Measurements from ENCODE around the gene PCDH9. TPM values are rescaled to one million over a fixed set of nuclear protein-coding genes. Genes with fewer than 3 reads are reported as not detected.

The PCDH9 gene
- total and polyA plus RNA-seq, 2 of the 13 experiments (the other 11 are each of a cell fraction or from before 2014, with no cell fraction given), result 0.09 TPM; not detected in 1

- BruUV-seq (replicated peaks), result no TSS peak
- no peak for TF ChIP-seq NFIC (IDR thresholded peaks at IDR 0.05; ENCODE audit: low read length)
- TF ChIP-seq ARID2 (CRISPR knock-in tag; IDR thresholded peaks at IDR 0.05; ENCODE audit: borderline replicate concordance), result no peak
- no peak for TF ChIP-seq RARG (CRISPR knock-in tag; IDR thresholded peaks at IDR 0.05; ENCODE audit: low read depth)
- no peak for TF ChIP-seq BHLHE40 (IDR thresholded peaks at IDR 0.05; ENCODE audit: low read length)
- TF ChIP-seq, protein P1, sequence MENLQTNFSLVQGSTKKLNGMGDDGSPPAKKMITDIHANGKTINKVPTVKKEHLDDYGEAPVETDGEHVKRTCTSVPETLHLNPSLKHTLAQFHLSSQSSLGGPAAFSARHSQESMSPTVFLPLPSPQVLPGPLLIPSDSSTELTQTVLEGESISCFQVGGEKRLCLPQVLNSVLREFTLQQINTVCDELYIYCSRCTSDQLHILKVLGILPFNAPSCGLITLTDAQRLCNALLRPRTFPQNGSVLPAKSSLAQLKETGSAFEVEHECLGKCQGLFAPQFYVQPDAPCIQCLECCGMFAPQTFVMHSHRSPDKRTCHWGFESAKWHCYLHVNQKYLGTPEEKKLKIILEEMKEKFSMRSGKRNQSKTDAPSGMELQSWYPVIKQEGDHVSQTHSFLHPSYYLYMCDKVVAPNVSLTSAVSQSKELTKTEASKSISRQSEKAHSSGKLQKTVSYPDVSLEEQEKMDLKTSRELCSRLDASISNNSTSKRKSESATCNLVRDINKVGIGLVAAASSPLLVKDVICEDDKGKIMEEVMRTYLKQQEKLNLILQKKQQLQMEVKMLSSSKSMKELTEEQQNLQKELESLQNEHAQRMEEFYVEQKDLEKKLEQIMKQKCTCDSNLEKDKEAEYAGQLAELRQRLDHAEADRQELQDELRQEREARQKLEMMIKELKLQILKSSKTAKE (CRISPR knock-in tag; IDR thresholded peaks at IDR 0.05; ENCODE audit: borderline replicate concordance), result no peak
- TF ChIP-seq NFYC (CRISPR knock-in tag; IDR thresholded peaks at IDR 0.05), result no peak
- TF ChIP-seq ETS1 (CRISPR knock-in tag; IDR thresholded peaks at IDR 0.05), result no peak
- no peak for TF ChIP-seq ASH2L (IDR thresholded peaks at IDR 0.05; ENCODE audit: insufficient read length, low read depth, low read length)
- no peak for TF ChIP-seq GABPB1 (CRISPR knock-in tag; IDR thresholded peaks at IDR 0.05)
- no peak for TF ChIP-seq SRSF4 (IDR thresholded peaks at IDR 0.05; ENCODE audit: low read depth, low read length, poor library complexity, severe bottlenecking)
- no peak for TF ChIP-seq ISX (CRISPR knock-in tag; conservative IDR thresholded peaks at IDR 0.05)
- TF ChIP-seq ZNF644 (CRISPR knock-in tag; IDR thresholded peaks at IDR 0.05; ENCODE audit: low read depth), result no peak
- TF ChIP-seq ZNF614 (CRISPR knock-in tag; IDR thresholded peaks at IDR 0.05; ENCODE audit: borderline replicate concordance), result no peak
- ATAC-seq (no peak), FAIRE-seq (no peak), DNase-seq (ENCODE audit: low spot score) (no peak)
- no peak overlapping the region for H3K4me3 ChIP-seq (replicated peaks in 1 of 3; ENCODE audit: insufficient read depth in 1 of 3, low read depth in 2 of 3, low read length in 3 of 3)
- intact Hi-C loops (cut with micrococcal nuclease; ENCODE audit: unreplicated experiment) (no loop called here), in situ Hi-C loops (cut with HindIII; ENCODE audit: extremely low pct_ligation_motif_present, low pct_unique_long_range_greater_than_20kb) (no loop called here)
- no peak overlapping the region for H3K9ac ChIP-seq (ENCODE audit: insufficient read depth, low read depth, low read length)
- H3K9me3 ChIP-seq (ENCODE audit: low read length), result no peaks in the 10 kb centered on the region
- H3K4me2 ChIP-seq (ENCODE audit: low read depth, low read length), result no peak overlapping the region
- H3K36me3 ChIP-seq (replicated peaks in 1 of 2; ENCODE audit: control insufficient read depth in 1 of 2, insufficient read depth in 2 of 2, low read length in 2 of 2), result no peaks in the 10 kb centered on the region
- H4K20me1 ChIP-seq (ENCODE audit: insufficient read depth, low read length), result no peaks in the 10 kb centered on the region
- 3% methylated on average over 4 of the region's 4 CpGs for WGBS (ENCODE audit: low lambda C conversion rate)
- H3K79me2 ChIP-seq (ENCODE audit: insufficient read depth, low read length), result no peaks in the 10 kb centered on the region
- ChIA-PET POLR2A (no interaction called here), CTCF (ENCODE audit: low intra/inter-chr PET ratio, low total read pairs) (no interaction called here)
- H2AFZ ChIP-seq (ENCODE audit: low read length), result no peak overlapping the region
- H3K27ac ChIP-seq (ENCODE audit: extremely low read length, insufficient read depth, low read length), result no peak overlapping the region
- H3K4me1 ChIP-seq (ENCODE audit: insufficient read depth, low read length), result no peaks in the 10 kb centered on the region
- no peaks in the 10 kb centered on the region for H3K27me3 ChIP-seq (ENCODE audit: control insufficient read depth in 1 of 2, insufficient read depth in 2 of 2, low read length in 2 of 2)
Observed at GRCh38 chr13:66347486-66348117, 882.5 kb downstream of the PCDH9 start.
